ENCODE measurements around the gene RELA.

Gene RELA

GRCh38 chr11:65651589-65652510 is 10.9 kb downstream of the RELA start:
- peak overlapping the region; percentile 59 for H3K4me3 ChIP-seq (replicated peaks; ENCODE audit: low read depth, low read length)
- TF ChIP-seq, protein P1, sequence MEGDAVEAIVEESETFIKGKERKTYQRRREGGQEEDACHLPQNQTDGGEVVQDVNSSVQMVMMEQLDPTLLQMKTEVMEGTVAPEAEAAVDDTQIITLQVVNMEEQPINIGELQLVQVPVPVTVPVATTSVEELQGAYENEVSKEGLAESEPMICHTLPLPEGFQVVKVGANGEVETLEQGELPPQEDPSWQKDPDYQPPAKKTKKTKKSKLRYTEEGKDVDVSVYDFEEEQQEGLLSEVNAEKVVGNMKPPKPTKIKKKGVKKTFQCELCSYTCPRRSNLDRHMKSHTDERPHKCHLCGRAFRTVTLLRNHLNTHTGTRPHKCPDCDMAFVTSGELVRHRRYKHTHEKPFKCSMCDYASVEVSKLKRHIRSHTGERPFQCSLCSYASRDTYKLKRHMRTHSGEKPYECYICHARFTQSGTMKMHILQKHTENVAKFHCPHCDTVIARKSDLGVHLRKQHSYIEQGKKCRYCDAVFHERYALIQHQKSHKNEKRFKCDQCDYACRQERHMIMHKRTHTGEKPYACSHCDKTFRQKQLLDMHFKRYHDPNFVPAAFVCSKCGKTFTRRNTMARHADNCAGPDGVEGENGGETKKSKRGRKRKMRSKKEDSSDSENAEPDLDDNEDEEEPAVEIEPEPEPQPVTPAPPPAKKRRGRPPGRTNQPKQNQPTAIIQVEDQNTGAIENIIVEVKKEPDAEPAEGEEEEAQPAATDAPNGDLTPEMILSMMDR (IDR thresholded peaks at IDR 0.05; ENCODE audit: low read length, missing control alignments) = no peak
- peak; percentile 43 for DNase-seq (ENCODE audit: low read depth)

GRCh38 chr11:65651339-65651588 is 11.5 kb downstream of the RELA start:
- TF ChIP-seq, protein P1 (IDR thresholded peaks at IDR 0.05; ENCODE audit: low read length, missing control alignments) = no peak
- no peak for DNase-seq (ENCODE audit: low read depth)
- H3K4me3 ChIP-seq (replicated peaks; ENCODE audit: low read depth, low read length) = no peak overlapping the region

DNA sequence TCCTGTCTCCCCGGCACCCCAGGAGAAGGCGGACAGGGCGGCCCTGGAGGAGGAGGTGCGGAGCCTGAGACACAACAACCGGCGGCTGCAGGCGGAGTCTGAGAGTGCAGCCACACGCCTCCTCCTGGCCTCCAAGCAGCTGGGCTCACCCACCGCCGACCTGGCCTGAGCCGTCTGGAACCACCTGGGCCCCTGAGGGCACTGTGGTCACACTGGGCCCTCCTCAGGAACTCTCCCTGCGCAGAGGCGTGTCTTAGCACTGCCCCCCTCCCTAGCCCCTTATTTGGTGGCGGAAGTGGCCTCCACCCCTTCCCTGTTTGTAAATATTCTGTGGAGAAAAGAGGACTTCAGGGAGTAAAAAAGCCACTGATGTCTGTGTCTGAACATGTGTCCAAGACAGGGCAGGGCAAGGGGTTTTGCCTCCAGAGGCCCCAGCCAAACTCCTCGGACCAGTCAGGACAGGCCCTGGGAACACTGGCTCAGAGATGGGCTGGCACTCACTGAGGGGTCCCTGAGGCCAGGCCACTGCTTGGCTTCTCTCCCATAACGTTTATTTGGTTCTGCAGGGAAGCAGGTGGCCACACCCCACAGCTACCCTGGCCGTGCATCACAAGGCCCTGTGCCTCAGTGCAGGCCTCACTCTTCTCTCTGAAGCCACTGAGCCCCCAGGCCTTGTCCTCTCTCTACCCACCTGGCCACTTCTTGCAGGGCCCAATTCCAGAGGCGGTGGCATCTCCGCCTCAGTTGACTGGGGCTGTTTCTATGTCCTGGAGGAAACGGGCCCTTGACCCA is 12.0 kb downstream of the RELA start:
- no peak overlapping the region for H3K4me3 ChIP-seq (replicated peaks; ENCODE audit: low read depth, low read length)
- DNase-seq (ENCODE audit: low read depth) = no peak

DNA sequence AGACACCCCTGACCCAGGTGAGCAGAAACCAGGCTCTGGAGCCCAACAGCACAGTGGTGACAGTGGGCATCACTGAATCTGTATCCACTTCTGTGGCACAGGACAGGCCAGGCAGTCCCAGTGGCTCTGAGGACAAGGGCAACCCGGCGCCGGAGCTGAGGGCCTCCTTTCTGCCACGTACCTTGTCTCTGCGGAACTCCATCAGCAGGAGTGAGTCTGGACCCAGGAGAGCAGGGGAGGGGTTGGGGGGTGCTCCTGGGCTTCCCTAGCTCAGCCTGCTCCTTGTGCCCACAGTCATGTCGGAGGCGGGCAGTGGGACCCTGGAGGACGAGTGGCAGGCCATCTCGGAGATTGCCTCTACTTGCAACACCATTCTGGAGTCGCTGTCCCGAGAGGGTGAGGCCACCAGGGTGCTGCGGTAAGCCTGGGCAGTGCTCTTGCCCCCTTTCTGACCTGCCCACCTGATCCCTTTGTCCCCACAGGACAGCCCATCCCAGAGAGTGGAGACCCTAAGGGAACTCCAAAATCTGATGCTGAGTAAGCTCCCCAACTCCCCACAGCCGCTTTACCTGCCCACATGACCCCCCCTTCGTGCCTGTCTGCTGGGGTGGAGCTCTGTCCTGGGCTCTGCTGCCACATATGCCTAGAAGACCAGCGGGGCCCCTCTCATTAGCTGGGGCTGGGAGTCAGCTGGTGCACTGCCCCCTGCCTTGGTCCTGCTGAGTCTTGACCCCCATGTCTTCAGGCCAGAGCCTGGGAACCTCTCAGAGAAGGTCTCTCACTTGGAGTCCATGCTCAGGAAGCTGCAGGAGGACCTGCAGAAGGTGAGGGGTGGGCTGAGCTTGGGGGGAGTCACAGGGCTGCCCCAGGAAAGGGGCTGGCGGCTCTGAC is 12.8 kb downstream of the RELA start:
- TF ChIP-seq, protein P1 (IDR thresholded peaks at IDR 0.05; ENCODE audit: low read length, missing control alignments) = no peak
- no peak for DNase-seq (ENCODE audit: low read depth)
- no peak overlapping the region for H3K4me3 ChIP-seq (replicated peaks; ENCODE audit: low read depth, low read length)

More for the DNA sequence above, 12.0 kb downstream of the RELA start:
- TF ChIP-seq, protein P1 (IDR thresholded peaks at IDR 0.05; ENCODE audit: low read length, missing control alignments) = no peak

DNA sequence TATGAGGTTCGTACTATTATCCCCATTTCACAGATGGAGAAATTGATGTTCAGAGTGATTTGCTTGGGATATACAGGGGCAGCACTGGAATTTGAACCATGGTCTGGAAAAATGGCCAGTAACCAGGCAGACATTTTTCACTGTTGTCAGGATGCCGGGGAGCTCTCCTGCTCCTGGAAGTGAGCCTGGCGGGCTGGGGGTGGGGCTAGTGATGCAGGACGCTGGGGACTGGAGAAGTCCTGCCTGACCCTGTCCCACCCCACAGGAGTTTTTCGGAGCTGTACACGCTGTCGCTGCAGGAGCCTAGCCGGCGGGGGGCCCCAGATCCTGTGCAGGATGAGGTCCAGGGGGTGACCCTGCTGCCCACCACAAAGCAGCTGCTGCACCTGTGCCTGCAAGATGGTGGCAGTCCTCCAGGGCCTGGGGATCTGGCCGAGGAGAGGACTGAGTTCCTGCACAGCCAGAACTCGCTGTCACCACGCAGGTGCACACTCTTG is 13.7 kb downstream of the RELA start:
- no peak for DNase-seq (ENCODE audit: low read depth)
- H3K4me3 ChIP-seq (replicated peaks; ENCODE audit: low read depth, low read length) = no peak overlapping the region
- TF ChIP-seq, protein P1 (IDR thresholded peaks at IDR 0.05; ENCODE audit: low read length, missing control alignments) = no peak

DNA sequence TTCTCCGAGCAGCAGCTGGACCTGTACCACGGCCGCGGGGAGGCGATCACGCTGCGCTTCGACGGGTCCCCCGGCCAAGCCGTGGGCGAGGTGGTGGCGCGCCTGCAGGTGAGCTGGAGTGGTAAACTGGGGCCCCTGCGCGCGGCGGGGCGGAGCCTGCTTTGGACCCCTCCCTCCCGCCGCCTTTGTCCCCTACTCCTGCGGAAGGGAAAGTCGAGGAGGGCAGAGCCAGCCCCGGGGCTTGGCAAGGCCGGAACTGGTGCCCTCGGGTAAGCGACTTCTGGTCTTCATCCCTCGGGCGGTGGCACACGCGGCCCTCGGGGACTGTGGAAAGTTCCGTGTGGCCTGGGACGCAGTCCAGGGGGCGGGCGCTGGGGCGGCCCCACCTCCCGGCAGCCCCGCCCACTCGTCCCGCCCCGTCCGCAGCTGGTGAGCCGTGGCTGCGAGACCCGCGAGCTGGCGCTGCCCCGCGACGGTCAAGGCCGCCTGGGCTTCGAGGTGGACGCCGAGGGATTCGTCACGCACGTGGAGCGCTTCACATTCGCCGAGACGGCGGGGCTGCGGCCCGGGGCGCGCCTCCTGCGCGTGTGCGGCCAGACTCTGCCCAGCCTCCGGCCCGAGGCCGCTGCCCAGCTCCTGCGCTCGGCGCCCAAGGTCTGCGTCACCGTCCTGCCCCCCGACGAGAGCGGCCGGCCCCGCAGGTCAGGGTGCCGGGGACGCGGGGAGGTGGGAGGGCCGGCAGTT is 15.6 kb downstream of the RELA start:
- H3K4me3 ChIP-seq (replicated peaks; ENCODE audit: low read depth, low read length) = peak overlapping the region; percentile 22
- DNase-seq (ENCODE audit: low read depth) = peak; percentile 24
- TF ChIP-seq, protein P1 (IDR thresholded peaks at IDR 0.05; ENCODE audit: low read length, missing control alignments) = no peak

Measured in fibroblast of pulmonary artery (primary cell).